GM19468 (cell line): ENCODE data around the gene IBSP.

Source experiments
- ATAC-seq: cut with Tn5 transposase; IDR thresholded peaks from one replicate; pipeline ENCODE4 v1.9.1; 2021; ENCODE audit warnings: mild to moderate bottlenecking, moderate library complexity, moderate number of reproducible peaks; ENCODE audit not compliant: unreplicated experiment; ENCODE audit errors: extremely low read depth

IBSP gene

DNA sequence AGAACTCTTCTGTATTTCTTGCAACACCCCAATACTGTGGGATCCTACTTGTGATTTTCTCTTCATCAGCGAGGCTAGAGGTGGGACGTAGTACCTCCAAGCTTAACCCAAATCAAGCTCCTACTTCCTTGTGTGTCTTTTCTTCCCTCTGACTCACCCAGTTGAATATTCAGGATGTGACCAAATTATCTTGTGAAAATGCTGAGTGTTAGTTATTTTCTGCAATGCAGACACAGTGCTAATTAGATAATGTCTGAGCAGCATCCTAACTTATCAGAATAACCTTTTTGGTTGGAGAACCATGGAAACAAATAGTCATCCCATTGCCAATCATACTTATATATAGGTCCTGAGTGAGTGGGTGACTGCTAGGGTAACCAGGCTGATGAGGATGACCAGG lies 35.8 kb downstream of the IBSP start:
- ATAC-seq: no peak

DNA sequence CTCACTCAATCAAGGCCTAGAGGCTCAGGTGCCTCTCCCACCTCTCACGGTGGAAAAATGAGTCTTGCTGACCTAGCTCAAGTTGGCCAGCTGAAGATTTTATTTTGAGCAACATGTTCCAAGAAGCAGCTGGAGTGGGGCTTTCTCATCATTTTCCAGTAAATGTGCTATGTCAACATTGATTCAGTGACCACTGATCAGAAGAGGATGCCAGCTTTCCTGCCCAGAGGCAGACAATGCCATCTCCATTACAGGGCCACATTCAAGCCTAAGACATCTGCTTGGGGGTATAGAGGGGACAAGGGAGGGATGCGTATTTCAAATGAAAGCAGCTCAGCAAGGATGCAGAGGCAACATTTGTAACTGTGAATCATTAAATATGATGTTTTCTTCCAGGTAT lies 36.4 kb downstream of the IBSP start:
- ATAC-seq: no peak

GRCh38 chr4:87838205-87838604 lies 38.9 kb downstream of the IBSP start:
- no peak for ATAC-seq

DNA sequence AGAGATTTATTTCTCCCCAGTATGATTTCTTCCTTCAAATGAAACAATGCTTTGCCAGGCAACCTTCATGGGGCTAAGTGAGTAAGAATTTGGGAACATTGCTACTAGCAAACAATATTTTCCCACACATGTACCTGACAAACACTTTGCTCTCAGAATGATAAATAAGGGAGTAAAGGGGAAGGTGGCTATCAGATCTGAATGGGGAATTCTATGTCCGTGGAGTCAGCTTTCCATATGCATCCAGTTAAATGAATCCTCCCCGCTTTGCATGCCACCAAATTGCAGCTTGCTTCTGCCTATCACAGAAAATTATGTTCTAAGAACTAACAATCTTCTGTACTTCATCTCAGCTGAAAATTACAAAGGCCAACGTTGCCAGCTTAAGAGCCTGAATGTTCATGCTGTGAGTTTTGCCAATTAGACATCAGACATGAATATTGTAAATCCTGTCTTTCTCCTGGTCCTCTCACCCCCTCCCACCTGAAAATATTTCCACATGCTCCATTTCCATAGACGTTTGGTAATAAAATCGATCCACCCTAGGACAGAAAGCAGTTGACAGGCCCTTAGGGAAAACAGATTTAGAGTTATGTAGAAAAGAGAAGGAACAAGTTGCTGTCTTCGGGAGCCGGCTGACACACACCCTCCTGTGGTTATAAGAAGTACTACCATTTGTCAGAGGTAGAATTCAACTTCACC lies 39.7 kb downstream of the IBSP start:
- no peak for ATAC-seq

- no peak for ATAC-seq
Measured at GRCh38 chr4:87839592-87839946, 40.2 kb downstream of the IBSP start.

GRCh38 chr4:87840149-87840548 lies 40.8 kb downstream of the IBSP start:
- ATAC-seq: no peak

- ATAC-seq: no peak
Measured at GRCh38 chr4:87843936-87844335, 44.6 kb downstream of the IBSP start.

- no peak for ATAC-seq
Measured at GRCh38 chr4:87844452-87844851, 45.1 kb downstream of the IBSP start.

- ATAC-seq: no peak
Measured at GRCh38 chr4:87846226-87846625, 46.9 kb downstream of the IBSP start.

DNA sequence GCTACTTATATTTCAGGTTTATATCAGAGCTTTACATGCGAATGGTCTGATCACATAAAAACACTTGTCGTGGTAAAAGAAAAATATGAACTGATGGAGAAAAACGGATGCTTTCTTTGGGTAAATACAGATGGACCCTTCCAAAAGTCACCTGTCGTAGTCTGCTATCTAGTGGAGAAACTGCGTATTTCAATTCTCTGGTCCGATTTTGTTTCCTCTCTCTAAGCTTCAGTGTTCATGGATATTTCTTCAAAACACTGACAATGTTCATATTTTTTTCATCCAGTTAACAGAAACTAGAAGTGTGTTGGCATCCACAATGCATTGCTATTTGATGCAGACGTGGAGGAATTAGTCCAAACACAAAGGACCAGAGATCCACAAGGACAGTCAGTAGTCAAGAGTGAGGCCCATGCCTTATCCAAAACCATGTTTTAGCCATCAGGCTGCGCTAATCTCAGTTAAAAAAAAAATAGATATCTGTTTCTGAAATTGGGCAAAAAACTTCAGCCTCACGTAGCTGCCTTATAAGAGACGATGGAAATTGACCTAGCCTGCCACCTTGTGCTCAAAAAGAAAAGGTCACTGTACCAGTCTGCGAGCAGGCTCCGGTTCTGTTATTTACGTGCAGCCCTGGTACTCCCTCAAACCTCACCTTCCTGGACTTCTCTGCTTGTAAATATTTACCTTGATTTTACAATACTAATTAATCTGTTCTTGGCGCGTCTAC lies 49.4 kb downstream of the IBSP start:
- ATAC-seq: peak; percentile 53

DNA sequence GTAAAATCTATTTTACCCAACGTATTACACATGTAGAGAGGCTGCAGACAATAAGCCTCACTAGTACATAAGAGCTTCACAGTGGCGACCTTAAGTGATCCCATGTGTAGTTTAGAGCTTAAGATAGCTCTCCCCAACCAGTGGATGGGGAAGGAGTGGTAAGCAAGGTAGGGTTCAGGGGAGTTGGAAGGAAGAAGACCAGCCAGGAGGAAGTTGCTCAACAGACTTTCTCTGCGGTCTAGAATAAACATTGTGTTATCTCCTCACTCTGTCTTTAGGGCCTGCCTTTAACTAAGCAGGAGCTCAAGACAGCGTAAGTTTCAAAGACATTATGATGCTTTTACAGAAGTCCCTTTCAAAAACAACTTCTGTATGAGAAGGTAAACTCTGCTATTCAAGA lies 50.3 kb downstream of the IBSP start:
- ATAC-seq: no peak

DNA sequence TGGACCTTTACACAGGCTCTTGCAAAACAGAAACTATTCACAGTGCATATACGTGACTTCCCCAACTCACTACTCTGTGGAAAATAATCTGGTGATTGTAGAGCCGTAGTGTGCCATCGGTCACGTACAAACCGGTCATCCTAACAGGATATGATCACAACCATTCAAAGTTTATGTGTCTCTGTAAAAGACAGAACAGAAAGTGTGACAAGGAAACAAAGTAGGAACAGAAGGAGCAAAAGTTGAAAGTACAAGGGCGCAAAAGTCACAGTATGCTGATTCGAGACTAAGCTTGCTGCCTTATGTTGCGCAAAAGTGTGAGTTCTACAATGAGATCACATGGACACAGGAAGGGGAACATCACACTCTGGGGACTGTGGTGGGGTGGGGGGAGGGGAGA lies 52.0 kb downstream of the IBSP start:
- no peak for ATAC-seq

DNA sequence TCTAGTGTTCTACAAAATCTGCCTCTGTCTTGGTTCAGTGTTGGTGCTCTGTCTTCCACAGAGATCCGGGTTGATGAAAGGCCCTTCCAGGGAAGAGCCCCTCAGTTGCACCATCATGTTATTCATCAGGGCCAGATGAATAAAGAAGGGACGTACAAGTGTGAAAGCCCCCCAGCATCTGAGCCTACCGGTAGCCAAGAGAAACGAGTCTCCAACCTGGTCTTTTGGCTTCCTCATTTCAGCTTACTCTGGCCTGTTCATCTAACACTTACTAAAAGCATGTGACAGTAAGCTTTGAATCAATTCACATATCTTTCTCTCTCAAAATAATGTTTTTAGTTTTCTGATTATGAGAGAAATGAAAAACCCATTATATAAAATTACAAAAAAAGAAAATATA lies 52.6 kb downstream of the IBSP start:
- no peak for ATAC-seq

DNA sequence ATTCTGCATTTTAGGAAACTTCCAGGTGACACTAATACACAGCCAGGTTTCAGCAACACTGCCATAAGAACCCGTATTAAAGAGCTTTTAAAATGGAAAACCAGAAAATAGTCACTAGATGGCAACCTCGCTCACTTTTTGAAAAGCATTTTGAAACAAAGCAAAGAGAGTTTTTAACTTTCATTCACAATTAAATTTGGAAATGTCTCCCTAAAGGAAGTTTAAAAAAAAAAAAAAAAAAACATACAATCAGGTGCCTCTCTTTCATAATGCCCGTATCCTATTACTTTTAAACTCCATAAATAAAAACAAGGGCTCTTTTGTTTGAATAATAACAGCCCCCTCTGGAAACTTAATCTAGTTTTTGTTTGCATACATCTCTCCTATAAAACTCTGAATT lies 53.8 kb downstream of the IBSP start:
- no peak for ATAC-seq

DNA sequence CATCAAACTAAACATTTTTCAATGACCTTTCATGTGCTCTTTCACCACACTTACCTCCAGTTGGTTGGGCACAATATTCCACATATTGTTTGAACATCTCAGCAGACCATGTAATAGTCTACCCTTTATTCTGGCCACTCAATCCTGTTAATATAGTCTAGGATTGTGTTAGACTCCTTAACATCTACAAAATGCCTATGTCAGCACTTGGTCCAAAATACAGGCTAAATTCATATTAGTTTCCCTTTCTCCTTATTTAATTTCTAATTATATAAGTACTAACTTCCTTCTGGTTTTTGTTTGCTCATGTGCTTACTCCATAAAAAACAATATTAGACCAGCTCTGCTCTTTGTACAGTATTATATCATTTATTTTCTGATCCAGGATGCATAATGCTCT lies 54.5 kb downstream of the IBSP start:
- no peak for ATAC-seq

DNA sequence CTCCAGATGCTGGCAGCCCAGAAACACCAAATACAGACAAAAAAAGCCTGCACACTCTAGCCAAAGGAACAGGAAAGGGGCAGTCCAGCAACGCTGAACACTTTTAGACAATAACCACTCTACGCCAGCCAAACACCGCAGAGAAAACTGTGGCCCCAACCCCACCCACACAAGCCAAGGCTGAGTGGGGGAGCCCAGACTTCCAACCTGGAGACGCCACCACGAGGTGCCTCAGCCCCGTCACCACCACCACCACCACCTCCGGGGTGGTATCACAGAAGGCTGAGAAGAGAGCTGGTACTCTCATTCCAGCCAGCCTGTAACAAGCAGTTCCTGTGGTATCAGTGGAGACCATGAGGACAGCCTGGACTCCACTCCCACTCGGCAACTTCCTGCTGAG lies 56.2 kb downstream of the IBSP start:
- no peak for ATAC-seq

DNA sequence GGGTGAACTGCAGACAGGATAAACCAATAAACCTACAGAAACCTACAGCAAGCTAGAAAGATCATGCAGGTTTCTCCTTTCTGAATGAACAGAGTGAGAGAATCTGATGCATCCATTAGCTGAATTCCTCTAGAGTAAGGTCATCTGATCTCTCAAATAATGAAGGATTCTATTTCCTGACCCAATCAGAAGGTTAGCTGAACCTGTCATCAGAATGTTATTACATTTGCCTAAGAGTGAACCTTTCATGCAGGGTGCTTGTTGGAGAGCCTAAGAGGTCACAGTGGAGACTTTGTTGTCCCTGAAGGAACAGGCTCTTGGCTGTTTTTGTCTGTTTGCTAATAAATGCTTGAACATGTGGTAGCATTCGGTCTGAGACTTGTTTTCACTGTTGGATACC lies 57.5 kb downstream of the IBSP start:
- ATAC-seq: no peak

- no peak for ATAC-seq
Measured at GRCh38 chr4:87857789-87858188, 58.4 kb downstream of the IBSP start.
